IMR-90 (cell line): ENCODE data around the gene PLAAT4.

ENCODE experiments used
- MAFK ChIP-seq: IDR thresholded peaks from 2 replicates; pipeline ENCODE4 v1.6.1; 2012; ENCODE audit warnings: low read depth, low read length, improper control_type of control experiment
- MAZ ChIP-seq: IDR thresholded peaks from 2 replicates; pipeline ENCODE4 v1.6.1; 2012; ENCODE audit warnings: low read depth, mild to moderate bottlenecking, low read length, improper control_type of control experiment, moderate library complexity, borderline replicate concordance
- TF ChIP-seq, protein P1 (sequence below): conservative IDR thresholded peaks from 2 replicates; pipeline ENCODE4 v1.5.1; 2012; ENCODE audit warnings: mild to moderate bottlenecking, low read depth, low read length, improper control_type of control experiment

DNA sequence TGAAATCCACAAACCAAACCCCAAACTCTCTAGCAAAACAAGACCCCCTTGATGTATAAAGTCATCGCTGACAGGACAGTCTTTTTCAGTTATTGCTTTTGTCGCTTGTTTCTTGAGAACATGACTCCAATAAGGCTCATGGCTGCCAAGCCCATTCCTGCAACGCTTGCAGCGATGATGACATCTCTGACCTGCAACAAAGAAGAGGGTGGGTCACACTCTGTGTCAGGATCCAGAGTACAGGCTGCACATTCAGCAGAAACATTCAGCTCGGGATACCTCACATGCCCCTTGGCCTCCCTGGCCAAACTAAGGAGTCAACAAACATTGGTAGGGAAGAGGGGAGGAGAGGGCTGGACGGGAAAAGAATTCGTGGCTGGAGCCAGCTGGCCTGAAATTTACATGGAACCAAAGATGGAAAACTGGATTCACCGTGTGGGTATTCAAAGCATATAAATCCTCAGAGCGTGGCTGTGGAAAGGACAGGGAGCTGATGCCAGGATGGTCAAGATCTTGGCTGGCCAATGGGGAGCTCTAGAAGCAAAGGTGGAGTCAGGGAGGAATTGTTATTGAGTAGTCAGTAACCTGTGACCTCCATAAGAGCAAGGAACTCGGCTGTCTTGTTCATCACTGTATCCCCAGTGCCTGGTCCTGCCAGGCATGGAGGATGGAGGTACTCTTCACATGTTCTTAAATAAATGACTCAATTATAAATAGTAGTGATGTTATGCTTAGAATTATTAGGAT, 38.4 kb downstream of the PLAAT4 start:
- TF ChIP-seq, protein P1, sequence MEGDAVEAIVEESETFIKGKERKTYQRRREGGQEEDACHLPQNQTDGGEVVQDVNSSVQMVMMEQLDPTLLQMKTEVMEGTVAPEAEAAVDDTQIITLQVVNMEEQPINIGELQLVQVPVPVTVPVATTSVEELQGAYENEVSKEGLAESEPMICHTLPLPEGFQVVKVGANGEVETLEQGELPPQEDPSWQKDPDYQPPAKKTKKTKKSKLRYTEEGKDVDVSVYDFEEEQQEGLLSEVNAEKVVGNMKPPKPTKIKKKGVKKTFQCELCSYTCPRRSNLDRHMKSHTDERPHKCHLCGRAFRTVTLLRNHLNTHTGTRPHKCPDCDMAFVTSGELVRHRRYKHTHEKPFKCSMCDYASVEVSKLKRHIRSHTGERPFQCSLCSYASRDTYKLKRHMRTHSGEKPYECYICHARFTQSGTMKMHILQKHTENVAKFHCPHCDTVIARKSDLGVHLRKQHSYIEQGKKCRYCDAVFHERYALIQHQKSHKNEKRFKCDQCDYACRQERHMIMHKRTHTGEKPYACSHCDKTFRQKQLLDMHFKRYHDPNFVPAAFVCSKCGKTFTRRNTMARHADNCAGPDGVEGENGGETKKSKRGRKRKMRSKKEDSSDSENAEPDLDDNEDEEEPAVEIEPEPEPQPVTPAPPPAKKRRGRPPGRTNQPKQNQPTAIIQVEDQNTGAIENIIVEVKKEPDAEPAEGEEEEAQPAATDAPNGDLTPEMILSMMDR: no peak
- 0 out of 2 replicates have a peak, but pooled peaks have one; percentile 10 for TF ChIP-seq MAFK
- no peak for TF ChIP-seq MAZ
